ENCODE measurements around the gene SLC66A1.
A peak's percentile ranks its signal among the peaks of the same experiment; 100 is the strongest.

SLC66A1 gene

GRCh38 chr1:19343617-19344350 lies 31.7 kb downstream of the SLC66A1 start:
- DNase-seq = no peak

GRCh38 chr1:19344372-19344810 lies 32.3 kb downstream of the SLC66A1 start:
- DNase-seq = peak; percentile 67

GRCh38 chr1:19344831-19345230 lies 32.7 kb downstream of the SLC66A1 start:
- no peak for DNase-seq

- DNase-seq = no peak
Observed at GRCh38 chr1:19345391-19345790, 33.3 kb downstream of the SLC66A1 start.

- DNase-seq = no peak
Observed at GRCh38 chr1:19346026-19346425, 33.9 kb downstream of the SLC66A1 start.

- no peak for DNase-seq
Observed at GRCh38 chr1:19347533-19348172, 35.5 kb downstream of the SLC66A1 start.

GRCh38 chr1:19348441-19349198 lies 36.5 kb downstream of the SLC66A1 start:
- no peak for DNase-seq

- DNase-seq = no peak
Observed at GRCh38 chr1:19349999-19350398, 37.9 kb downstream of the SLC66A1 start.

GRCh38 chr1:19350566-19350965 lies 38.4 kb downstream of the SLC66A1 start:
- no peak for DNase-seq

- no peak for DNase-seq
Observed at GRCh38 chr1:19351873-19352272, 39.7 kb downstream of the SLC66A1 start.

GRCh38 chr1:19352839-19353238 lies 40.7 kb downstream of the SLC66A1 start:
- no peak for DNase-seq

GRCh38 chr1:19353596-19353995 lies 41.5 kb downstream of the SLC66A1 start:
- peak; percentile 92 for DNase-seq

- DNase-seq = no peak
Observed at GRCh38 chr1:19354531-19354981, 42.4 kb downstream of the SLC66A1 start.

- DNase-seq = peak; percentile 90
Observed at GRCh38 chr1:19356266-19356665, 44.1 kb downstream of the SLC66A1 start.

GRCh38 chr1:19357299-19357986 lies 45.3 kb downstream of the SLC66A1 start:
- DNase-seq = no peak

GRCh38 chr1:19358710-19359109 lies 46.6 kb downstream of the SLC66A1 start:
- DNase-seq = no peak

GRCh38 chr1:19359357-19359756 lies 47.2 kb downstream of the SLC66A1 start:
- DNase-seq = peak; percentile 2

GRCh38 chr1:19360016-19360415 lies 47.9 kb downstream of the SLC66A1 start:
- DNase-seq = no peak

GRCh38 chr1:19360432-19360831 lies 48.3 kb downstream of the SLC66A1 start:
- DNase-seq = no peak

- DNase-seq = peak; percentile 26
Observed at GRCh38 chr1:19360843-19361610, 48.9 kb downstream of the SLC66A1 start.

GRCh38 chr1:19361611-19362147 lies 49.6 kb downstream of the SLC66A1 start:
- DNase-seq = no peak

All from NCI-H69 (cell line).